Activated CD4-positive, CD25-positive, alpha-beta regulatory T cell treated with anti-CD3 and anti-CD28 coated beads, Interleukin-2, amount 50 U/mL, for 16 hours (primary cell): ENCODE results near the gene ALG1L2.
"Not testable (repeated sequence)": the region's sequence is repeated elsewhere in the genome, so short reads cannot be mapped to it uniquely, and the experiment has no call there.

ENCODE experiments used
- DNase-seq: peaks from one replicate; pipeline ENCODE4 v3.0.0-alpha.2; 2020; ENCODE audit warnings: low read depth, low spot score

The ALG1L2 gene

GRCh38 chr3:130122891-130123775 is 41.5 kb downstream of the ALG1L2 start:
- DNase-seq, result not testable (repeated sequence)

- not testable (repeated sequence) for DNase-seq
These were observed 43.8 kb downstream of the ALG1L2 start for GRCh38 chr3:130125406-130125805.

GRCh38 chr3:130136337-130136736 is 54.7 kb downstream of the ALG1L2 start:
- not testable (repeated sequence) for DNase-seq

- DNase-seq, result not testable (repeated sequence)
These were observed 56.1 kb downstream of the ALG1L2 start for GRCh38 chr3:130137685-130138084.

- not testable (repeated sequence) for DNase-seq
These were observed 57.4 kb downstream of the ALG1L2 start for GRCh38 chr3:130138992-130139391.

GRCh38 chr3:130140756-130141155 is 59.1 kb downstream of the ALG1L2 start:
- not testable (repeated sequence) for DNase-seq

- not testable (repeated sequence) for DNase-seq
These were observed 62.2 kb downstream of the ALG1L2 start for GRCh38 chr3:130143648-130144327.

- DNase-seq, result not testable (repeated sequence)
These were observed 62.7 kb downstream of the ALG1L2 start for GRCh38 chr3:130144328-130144650.

GRCh38 chr3:130145456-130145855 is 63.8 kb downstream of the ALG1L2 start:
- DNase-seq, result not testable (repeated sequence)

- DNase-seq, result not testable (repeated sequence)
These were observed 64.8 kb downstream of the ALG1L2 start for GRCh38 chr3:130146465-130146864.
